Fibroblast of skin of left biceps (primary cell): ENCODE measurements around the gene NRG4.
"Not testable (repeated sequence)": the region's sequence is repeated elsewhere in the genome, so short reads cannot be mapped to it uniquely, and the experiment has no call there.

Source experiments
- DNase-seq, 2 experiments: peaks; one replicate each; pipeline ENCODE4 v3.0.0-alpha.2; 2013; ENCODE audit warnings: low read depth in 2 of 2

The NRG4 gene

GRCh38 chr15:76011627-76012551, at the start of gene NRG4:
NRG4 (minus strand) TSS chr15:76012424; CDS start chr15:76011230, 1,194 bp downstream.
- DNase-seq = no peak

GRCh38 chr15:76061700-76062099, 49.5 kb upstream of the NRG4 start:
- DNase-seq = no peak

- DNase-seq = no peak
Observed at GRCh38 chr15:76060118-76060989, 48.1 kb upstream of the NRG4 start.

DNA sequence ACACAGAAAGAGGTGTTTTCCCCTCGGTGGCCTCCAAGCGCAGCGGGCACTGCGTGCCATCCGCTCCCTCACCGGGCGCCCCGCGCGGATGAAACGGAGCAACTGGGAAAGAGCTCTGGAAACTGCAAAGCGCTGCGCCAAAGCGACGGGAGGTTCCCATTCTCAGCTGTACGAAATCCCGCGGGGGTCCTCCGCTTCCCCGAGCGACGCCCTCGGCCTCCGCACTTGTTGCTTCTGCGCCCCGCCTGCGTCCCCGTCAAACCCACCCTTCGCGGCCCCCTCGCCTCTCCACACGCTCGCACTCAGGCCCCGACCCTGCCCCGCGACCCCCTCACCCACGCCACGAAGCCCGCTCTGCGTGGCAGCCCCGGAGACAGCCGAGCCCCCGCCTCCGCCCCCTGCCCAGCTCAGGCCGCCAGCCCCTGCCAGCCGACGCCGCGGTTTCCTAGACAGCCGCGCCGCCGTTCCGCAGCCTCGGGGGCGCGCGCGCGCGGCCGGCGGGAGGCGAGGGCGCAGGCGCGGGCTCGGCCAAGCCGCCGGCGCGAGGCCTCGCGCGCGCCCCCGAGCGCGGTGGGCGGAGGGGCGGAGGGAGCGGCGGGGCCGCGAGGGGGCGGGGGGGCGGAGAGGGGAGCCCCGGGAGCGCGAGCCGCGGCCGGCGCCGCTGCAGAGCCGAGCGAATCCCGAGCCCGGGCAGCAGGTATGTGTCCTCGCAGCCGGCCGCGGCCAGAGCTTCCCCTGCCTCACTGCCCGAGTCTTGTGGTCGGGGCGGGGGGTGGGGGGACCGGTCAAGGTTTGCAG, 47.3 kb upstream of the NRG4 start, which contains the start of gene TMEM266:
TSS of gene TMEM266 (plus strand) at position 666 of the 798 bp plus-strand sequence. CDS start 74,279 bp downstream, outside the sequence.
- DNase-seq = no peak

DNA sequence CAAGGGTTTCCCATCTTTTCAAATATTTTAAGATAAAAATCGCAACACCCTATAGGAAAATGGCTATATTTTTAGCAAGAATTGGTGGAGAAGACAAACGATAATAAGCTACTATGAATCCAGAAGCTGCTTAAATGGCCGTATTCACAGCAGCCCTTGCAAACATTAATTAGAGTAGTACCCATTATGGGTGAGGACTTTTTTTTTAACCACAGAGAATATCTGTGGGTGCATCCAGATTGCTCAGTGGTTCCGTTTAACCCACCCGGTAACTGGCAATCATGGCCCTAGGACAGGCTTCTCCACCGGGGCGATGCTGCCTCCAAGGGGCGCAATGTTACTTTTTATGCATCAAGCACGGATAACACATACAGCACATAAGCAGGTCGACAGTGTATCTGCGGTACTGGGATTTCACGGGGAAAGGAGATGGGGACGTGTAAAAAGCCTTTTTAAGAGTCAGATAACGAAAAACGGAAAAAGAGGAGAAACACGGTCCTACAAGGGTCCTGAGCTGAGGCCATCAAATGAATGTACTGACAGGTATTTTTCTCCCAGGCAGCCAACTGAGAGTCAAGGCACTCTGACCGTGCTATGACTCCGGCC, 46.6 kb upstream of the NRG4 start:
- no peak for DNase-seq

DNA sequence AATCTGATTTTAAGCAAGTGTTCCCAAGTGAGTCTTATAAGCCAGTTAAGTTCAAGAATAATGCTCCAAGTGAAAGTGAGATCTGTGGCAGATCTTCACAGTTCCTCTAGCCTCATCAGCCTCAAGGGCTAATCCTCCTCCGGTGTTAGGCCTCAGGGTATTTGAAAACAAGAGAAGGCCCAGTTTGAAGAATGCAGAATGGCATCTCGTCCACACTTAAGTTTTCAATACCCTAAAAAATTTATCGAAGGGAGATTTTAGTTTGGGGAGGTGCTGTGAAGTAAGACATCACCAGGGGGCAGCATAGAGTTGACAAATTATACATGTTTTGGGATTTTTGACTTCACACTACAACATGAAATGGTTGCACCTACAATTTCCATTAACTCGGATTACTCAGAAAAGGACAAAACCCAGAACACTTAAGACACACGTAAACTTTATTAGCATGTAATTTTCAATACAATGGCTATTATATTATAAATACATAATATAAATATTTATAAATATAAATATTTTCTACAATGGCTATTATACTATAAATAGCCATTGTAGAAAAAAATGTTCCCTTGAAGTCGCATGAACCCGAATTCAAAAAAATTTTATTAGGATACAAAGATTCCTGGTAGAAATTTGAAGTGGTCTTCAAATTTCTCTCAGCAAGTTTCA, 45.2 kb upstream of the NRG4 start:
- DNase-seq = no peak

DNA sequence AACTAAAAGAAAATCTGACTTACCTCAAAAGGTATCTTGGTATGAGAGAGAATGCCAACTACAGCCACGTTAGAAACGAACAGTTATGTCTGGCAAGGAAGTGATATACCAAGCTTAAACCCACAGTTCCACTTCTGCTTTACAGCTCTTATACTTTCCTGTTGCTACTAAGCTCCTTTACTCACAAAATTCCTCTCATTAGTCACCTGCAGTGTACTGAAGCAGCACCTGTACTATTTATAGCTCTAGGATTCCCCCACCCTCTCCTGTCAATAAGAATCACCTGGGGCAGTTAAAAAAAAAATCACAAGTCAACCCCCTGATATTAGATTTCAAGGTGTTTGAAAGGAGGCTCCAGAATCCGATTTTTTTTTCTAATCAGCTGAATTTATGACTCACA, 44.7 kb upstream of the NRG4 start:
- no peak for DNase-seq

- not testable (repeated sequence) for DNase-seq
Observed at GRCh38 chr15:76054201-76054600, 42.0 kb upstream of the NRG4 start.

DNA sequence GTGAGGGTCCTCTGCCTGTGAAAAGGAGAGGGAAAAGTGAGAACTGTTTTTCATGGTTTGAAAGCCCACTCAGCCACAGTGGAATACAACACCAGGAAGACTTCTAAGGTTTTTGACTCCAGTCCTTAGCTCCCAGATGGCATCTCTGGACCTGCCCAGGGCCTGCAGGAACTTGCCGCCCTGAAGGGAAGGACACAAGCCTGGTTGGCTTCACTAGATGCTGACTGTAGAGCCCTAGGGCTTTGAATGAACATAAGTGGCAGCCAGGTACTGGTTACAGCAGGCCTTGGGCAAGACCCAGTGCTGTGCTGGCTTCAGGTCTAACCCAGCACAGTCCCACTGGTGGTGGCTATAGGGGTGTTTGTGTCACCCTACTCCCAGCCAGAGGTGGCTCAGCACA, 26.3 kb upstream of the NRG4 start:
- no peak for DNase-seq

DNA sequence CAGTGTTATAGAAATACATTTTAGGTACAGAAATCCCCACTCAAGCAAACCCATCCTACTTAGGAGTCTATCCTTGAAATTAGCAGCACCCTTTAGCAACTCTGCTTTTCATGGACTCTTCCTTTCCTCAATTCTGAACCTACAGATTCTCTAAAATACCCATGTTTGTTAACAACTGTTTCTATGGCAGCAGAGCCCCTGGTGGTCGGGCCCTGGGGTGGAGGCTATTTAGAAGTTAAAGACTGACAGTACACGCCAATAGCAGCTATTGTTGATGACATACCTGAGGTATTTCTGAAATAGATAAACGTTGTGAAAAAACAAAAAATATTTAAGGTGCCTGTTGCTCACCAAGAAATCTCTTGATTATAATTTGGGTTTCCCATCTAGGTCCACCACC, 23.4 kb upstream of the NRG4 start:
- DNase-seq = no peak

GRCh38 chr15:76034111-76034510, 21.9 kb upstream of the NRG4 start:
- no peak for DNase-seq

- no peak for DNase-seq
Observed at GRCh38 chr15:76033438-76033837, 21.2 kb upstream of the NRG4 start.

DNA sequence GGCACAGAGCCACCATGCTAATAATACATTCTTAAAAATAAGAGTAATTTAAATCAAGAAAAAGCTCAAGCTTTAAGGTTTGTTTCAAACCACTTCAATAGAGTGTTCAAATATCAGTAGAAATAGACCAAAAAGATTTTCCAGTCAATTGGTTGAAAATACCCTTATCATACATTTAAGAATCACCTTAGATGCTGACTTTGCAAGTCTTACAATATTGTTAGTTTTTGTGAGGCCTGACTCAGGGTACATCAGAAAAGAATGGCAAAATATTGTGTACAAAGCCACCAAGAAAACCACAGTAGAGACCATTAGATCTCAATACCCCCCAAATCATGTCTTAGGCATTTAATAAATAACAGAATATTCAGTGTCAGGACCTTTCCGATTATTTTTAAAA, 19.8 kb upstream of the NRG4 start:
- DNase-seq = no peak

GRCh38 chr15:76024021-76024768, 12.0 kb upstream of the NRG4 start:
- no peak for DNase-seq

- DNase-seq = not testable (repeated sequence)
Observed at GRCh38 chr15:76013470-76013869, 1.2 kb upstream of the NRG4 start.

- DNase-seq = no peak
Observed at GRCh38 chr15:76010613-76011012, 1.6 kb downstream of the NRG4 start.

DNA sequence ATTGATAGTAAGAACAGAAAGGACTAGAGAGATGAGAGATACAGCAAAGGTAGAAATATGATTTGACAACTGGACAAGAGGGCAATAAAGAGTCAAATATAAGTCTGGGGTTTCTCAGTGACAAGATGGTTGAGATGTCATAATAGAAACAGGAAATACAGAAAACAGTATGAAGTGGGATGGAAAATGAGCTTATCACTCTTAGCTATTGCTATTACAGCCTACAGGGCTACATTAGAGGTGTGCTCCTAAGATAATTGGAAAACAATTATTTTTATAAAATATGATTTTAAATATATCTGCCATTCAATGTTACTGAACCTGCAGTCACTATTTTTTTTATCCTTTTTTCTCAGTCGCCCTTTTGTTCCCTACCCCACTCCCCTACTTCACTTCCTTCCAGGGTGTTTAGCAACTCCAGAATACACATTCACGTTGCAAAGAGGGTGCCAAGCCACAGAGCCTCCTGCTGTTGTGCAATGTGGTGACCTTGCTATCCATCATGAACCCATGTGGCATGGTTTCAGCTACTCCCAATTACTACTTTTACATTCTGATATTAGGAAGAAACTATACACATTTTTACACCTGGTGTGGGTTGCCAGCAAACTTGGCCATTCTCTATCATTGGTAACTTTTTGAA, 6.0 kb downstream of the NRG4 start:
- no peak for DNase-seq

DNA sequence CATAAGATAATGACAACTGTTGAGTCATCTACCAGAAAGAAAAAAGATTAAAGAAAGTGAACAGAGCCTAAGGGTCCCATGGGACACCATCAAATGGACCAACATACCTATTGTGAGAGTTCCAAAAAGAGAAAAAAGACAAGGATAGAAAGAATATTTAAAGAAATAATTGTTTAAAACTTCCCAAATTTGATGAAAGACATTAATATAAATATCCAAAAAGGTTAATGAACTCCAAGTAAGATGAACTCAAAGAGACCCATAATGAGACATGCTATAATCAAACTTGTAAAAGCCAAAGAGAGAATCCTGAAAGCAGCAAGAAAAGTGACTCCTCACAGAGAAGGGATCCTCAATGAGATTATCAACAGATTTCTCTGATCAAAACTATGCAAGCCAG, 8.9 kb downstream of the NRG4 start:
- DNase-seq = no peak

GRCh38 chr15:75995611-75996010, 16.6 kb downstream of the NRG4 start:
- no peak for DNase-seq
